SK-N-SH (cell line): ENCODE results near the gene KIZ. TPM values are rescaled to one million over a fixed set of nuclear protein-coding genes. Genes with fewer than 3 reads are reported as not detected.

Source experiments
- CTCF ChIA-PET: fragments of 300-600, 350-600 bp; formaldehyde crosslinking; extraction: SDS; loops from one replicate; lab custom pipeline; 2021; lab: Yijun Ruan, JAX
- POLR2A ChIA-PET: fragments of 350-600 bp; sonication (Branson Sonifier 250); formaldehyde crosslinking; extraction: SDS; loops from one replicate; lab custom pipeline; 2020; ENCODE audit warnings: antibody characterized with exemption, inconsistent platforms; lab: Yijun Ruan, JAX
- DNase-seq: peaks from one replicate; pipeline ENCODE4 v3.0.0; 2012
- H2AFZ ChIP-seq: fragments of 200-600 bp; sonication (generic); 2 replicates; pipeline ENCODE4 v1.8.1; 2016; ENCODE audit warnings: antibody characterized with exemption, mild to moderate bottlenecking, low read depth
- H3F3A ChIP-seq: fragments of 200-600 bp; sonication (generic); replicated peaks from 2 replicates; pipeline ENCODE3; 2016; ENCODE audit warnings: antibody characterized with exemption, mild to moderate bottlenecking; ENCODE audit not compliant: insufficient read depth
- H3K27ac ChIP-seq, 2 experiments: fragments of 200-500 bp in 1 of 2; fragments of 200-600 bp in 1 of 2; sonication (Bioruptor generic) in 1 of 2; sonication (generic), shearing (Covaris generic) in 1 of 2; 2 replicates each; pipeline versions ENCODE4 v1.5.1 to v1.6.1; 2014 to 2016; ENCODE audit warnings: low read depth in 2 of 2, inconsistent platforms in 1 of 2, low read length in 1 of 2, mild to moderate bottlenecking in 1 of 2, mixed read lengths in 1 of 2
- H3K27me3 ChIP-seq: fragments of 200-600 bp; sonication (generic), shearing (Covaris generic); 2 replicates; pipeline ENCODE4 v1.6.1; 2016; ENCODE audit warnings: mixed run types; ENCODE audit not compliant: insufficient read depth
- H3K36me3 ChIP-seq, 2 experiments: fragments of 200-500 bp in 1 of 2; fragments of 200-600 bp in 1 of 2; sonication (Bioruptor generic) in 1 of 2; sonication (generic) in 1 of 2; replicated peaks in 1 of 2; 2 replicates each; pipeline versions ENCODE3 to v1.5.1; 2014 to 2016; ENCODE audit warnings: low read length in 1 of 2, mild to moderate bottlenecking in 1 of 2; ENCODE audit not compliant: insufficient read depth in 2 of 2, control insufficient read depth in 1 of 2
- H3K4me1 ChIP-seq, 2 experiments: fragments of 200-500 bp in 1 of 2; fragments of 200-600 bp in 1 of 2; sonication (Bioruptor generic) in 1 of 2; sonication (generic), shearing (Covaris generic) in 1 of 2; 2 replicates each; pipeline versions ENCODE4 v1.5.1 to v1.6.1; 2014 to 2016; ENCODE audit warnings: low read depth in 1 of 2, low read length in 1 of 2, mixed run types in 1 of 2; ENCODE audit not compliant: insufficient read depth in 2 of 2, control insufficient read depth in 1 of 2
- H3K4me2 ChIP-seq: fragments of 200-600 bp; sonication (generic), shearing (Covaris generic); 2 replicates; pipeline ENCODE4 v1.6.1; 2017; ENCODE audit warnings: mixed run types
- H3K4me3 ChIP-seq, 2 experiments: fragments of 200-500 bp in 1 of 2; fragments of 200-600 bp in 1 of 2; sonication (Bioruptor generic) in 1 of 2; sonication (generic), shearing (Covaris generic) in 1 of 2; 2 replicates each; pipeline versions ENCODE4 v1.5.1 to v1.8.1; 2014 to 2016; ENCODE audit warnings: low read depth in 2 of 2, inconsistent platforms in 1 of 2, low read length in 1 of 2, mild to moderate bottlenecking in 1 of 2, mixed read lengths in 1 of 2, moderate library complexity in 1 of 2
- H3K79me2 ChIP-seq: fragments of 200-600 bp; sonication (generic); 2 replicates; pipeline ENCODE4 v1.8.1; 2017; ENCODE audit warnings: mild to moderate bottlenecking; ENCODE audit not compliant: insufficient read depth
- H3K9ac ChIP-seq: fragments of 200-600 bp; sonication (generic); 2 replicates; pipeline ENCODE4 v1.6.1; 2017; ENCODE audit warnings: mixed run types
- H3K9me2 ChIP-seq: fragments of 200-600 bp; sonication (generic); 2 replicates; pipeline ENCODE4 v1.6.1; 2017; ENCODE audit warnings: mixed run types
- H3K9me3 ChIP-seq: fragments of 200-600 bp; sonication (generic); 2 replicates; pipeline ENCODE4 v1.6.1; 2017; ENCODE audit warnings: mixed run types, mild to moderate bottlenecking, moderate library complexity
- H4K20me1 ChIP-seq: fragments of 200-600 bp; sonication (generic); 2 replicates; pipeline ENCODE4 v1.6.1; 2017; ENCODE audit warnings: mild to moderate bottlenecking, mixed run types; ENCODE audit not compliant: insufficient read depth
- CTCF ChIP-seq: fragments of 200-600 bp; sonication (generic); IDR thresholded peaks from 2 replicates; pipeline ENCODE4 v1.6.1; 2017; ENCODE audit warnings: antibody characterized with exemption, mild to moderate bottlenecking, moderate library complexity
- ELF1 ChIP-seq: IDR thresholded peaks from 2 replicates; pipeline ENCODE4 v1.4.0; 2012
- EZH2phosphoT487 ChIP-seq: fragments of 200-600 bp; sonication (generic); IDR thresholded peaks from 2 replicates; pipeline ENCODE4 v1.6.1; 2017; ENCODE audit warnings: low read depth, mixed run types, mild to moderate bottlenecking, antibody characterized with exemption, moderate library complexity, borderline replicate concordance
- FOXM1 ChIP-seq: IDR thresholded peaks from 2 replicates; pipeline ENCODE4 v1.4.0; 2012; ENCODE audit warnings: low read depth, mild to moderate bottlenecking
- MXI1 ChIP-seq: IDR thresholded peaks from 2 replicates; pipeline ENCODE4 v1.6.1; 2012; ENCODE audit warnings: mild to moderate bottlenecking, low read depth, low read length, improper control_type of control experiment
- NFIC ChIP-seq: IDR thresholded peaks from 2 replicates; pipeline ENCODE4 v1.4.0; 2012; ENCODE audit warnings: borderline replicate concordance
- RXRA ChIP-seq: IDR thresholded peaks from 2 replicates; pipeline ENCODE4 v1.4.0; 2012; ENCODE audit warnings: low read depth, mild to moderate bottlenecking, borderline replicate concordance
- SIN3A ChIP-seq: IDR thresholded peaks from 2 replicates; pipeline ENCODE4 v1.6.1; 2012; ENCODE audit warnings: low read depth, mild to moderate bottlenecking, low read length, moderate library complexity, borderline replicate concordance
- WGBS: methylation state at CpG from one replicate; pipeline ENCODE4 v1.1.6; 2017; ENCODE audit warnings: low lambda C conversion rate; 5-methylcytosine and 5-hydroxymethylcytosine counted together
- polyA plus RNA-seq, 3 experiments: library from polyadenylated mRNA; depleted of rRNA; stranded (reverse); fragments of >200 nt; gene quantifications; 2 replicates each; pipeline ENCODE4 v1.2.3, GENCODE V29; 2012

KIZ gene
- polyA plus RNA-seq, 1 of the 3 experiments (the other 2 are of a cell fraction) = 3.9 TPM

- WGBS = 3% methylated on average over 1 of the region's 1 CpG
- H3K4me3 ChIP-seq = no peak overlapping the region
- no peaks in the 10 kb centered on the region for H3K36me3 ChIP-seq
- H3K9me3 ChIP-seq = no peaks in the 10 kb centered on the region
- H4K20me1 ChIP-seq = no peaks in the 10 kb centered on the region
- TF ChIP-seq EZH2phosphoT487 = no peak
- no peak for TF ChIP-seq NFIC
- TF ChIP-seq FOXM1 = no peak
- no peaks in the 10 kb centered on the region for H3F3A ChIP-seq
- POLR2A ChIA-PET = no interaction called here
- peaks cover 30% of the 10 kb centered on the region for H3K27me3 ChIP-seq
- H2AFZ ChIP-seq = no peak overlapping the region
- H3K4me1 ChIP-seq = no peaks in the 10 kb centered on the region; a peak in 1 of 4 replicates
- CTCF ChIA-PET = interaction anchor here (1.2 to 1.8 kb wide), 2 partner anchors 8 to 44 kb away, joined by 3 to 6 read pairs; no protein-coding TSS in a partner anchor
- no peaks in the 10 kb centered on the region for H3K9me2 ChIP-seq
- no peak overlapping the region for H3K4me2 ChIP-seq
- no peaks in the 10 kb centered on the region for H3K79me2 ChIP-seq
- H3K9ac ChIP-seq = no peak overlapping the region
- DNase-seq = no peak
- no peak overlapping the region for H3K27ac ChIP-seq
These were observed 15.1 kb upstream of the KIZ start for GRCh38 chr20:21110811-21111210.

GRCh38 chr20:21111416-21111815 lies 14.5 kb upstream of the KIZ start:
- Histone ChIP-seq H3K4me1 (no peaks in the 10 kb centered on the region), H3F3A (no peaks in the 10 kb centered on the region), H3K9ac (no peak overlapping the region), H3K36me3 (no peaks in the 10 kb centered on the region), H3K9me2 (no peaks in the 10 kb centered on the region), H3K9me3 (no peaks in the 10 kb centered on the region), H3K27ac (no peak overlapping the region), H3K79me2 (no peaks in the 10 kb centered on the region), H2AFZ (no peak overlapping the region), H3K4me3 (no peak overlapping the region), H3K27me3 (peaks cover 27% of the 10 kb centered on the region), H3K4me2 (no peak overlapping the region), H4K20me1 (no peaks in the 10 kb centered on the region)
- 8% methylated on average over 2 of the region's 2 CpGs for WGBS
- CTCF ChIA-PET = interaction anchor here (1.8 kb wide), 1 partner anchor 9 kb away, joined by 6 read pairs; no protein-coding TSS in a partner anchor
- no peak for TF ChIP-seq RXRA
- no peak for TF ChIP-seq ELF1
- no peak for TF ChIP-seq SIN3A
- no peak for TF ChIP-seq MXI1
- DNase-seq = no peak
- POLR2A ChIA-PET = no interaction called here

GRCh38 chr20:21113697-21114096 lies 12.2 kb upstream of the KIZ start:
- Histone ChIP-seq H3K4me1 (no peaks in the 10 kb centered on the region), H4K20me1 (no peaks in the 10 kb centered on the region), H3K4me3 (no peak overlapping the region), H3K79me2 (no peaks in the 10 kb centered on the region), H3K27me3 (peaks cover 15% of the 10 kb centered on the region), H3K9me3 (no peaks in the 10 kb centered on the region), H3K36me3 (no peaks in the 10 kb centered on the region), H3K9me2 (no peaks in the 10 kb centered on the region), H2AFZ (no peak overlapping the region), H3K9ac (no peak overlapping the region), H3K27ac (no peak overlapping the region), H3K4me2 (no peak overlapping the region), H3F3A (no peaks in the 10 kb centered on the region)
- POLR2A ChIA-PET = no interaction called here
- DNase-seq = no peak
- CTCF ChIA-PET = interaction anchor here (1.5 kb wide), 1 partner anchor 122 kb away, joined by 5 read pairs; no protein-coding TSS in a partner anchor
- no peak for TF ChIP-seq CTCF
- 5% methylated on average over 4 of the region's 4 CpGs for WGBS
